ENCODE data around the gene SLC12A7. TPM values are rescaled to one million over a fixed set of nuclear protein-coding genes. Genes with fewer than 3 reads are reported as not detected.

SLC12A7 gene
- total RNA-seq, 1 donor from 2014 or later: 4.9 TPM

GRCh38 chr5:1033178-1033577 is 78.7 kb downstream of the SLC12A7 start:
- Mint-ChIP-seq H3K9me3 (ENCODE audit: low read depth) (no peaks in the 10 kb centered on the region), H3K27ac (ENCODE audit: unreplicated experiment) (no peak overlapping the region), H3K4me3 (ENCODE audit: unreplicated experiment) (no peak overlapping the region), H3K27me3 (ENCODE audit: low read depth) (peaks cover 29% of the 10 kb centered on the region), H3K36me3 (ENCODE audit: low read depth) (no peaks in the 10 kb centered on the region), H3K4me1 (ENCODE audit: low read depth) (no peaks in the 10 kb centered on the region)
- DNase-seq (ENCODE audit: low spot score): peak; percentile 81
- TF ChIP-seq, protein P1, sequence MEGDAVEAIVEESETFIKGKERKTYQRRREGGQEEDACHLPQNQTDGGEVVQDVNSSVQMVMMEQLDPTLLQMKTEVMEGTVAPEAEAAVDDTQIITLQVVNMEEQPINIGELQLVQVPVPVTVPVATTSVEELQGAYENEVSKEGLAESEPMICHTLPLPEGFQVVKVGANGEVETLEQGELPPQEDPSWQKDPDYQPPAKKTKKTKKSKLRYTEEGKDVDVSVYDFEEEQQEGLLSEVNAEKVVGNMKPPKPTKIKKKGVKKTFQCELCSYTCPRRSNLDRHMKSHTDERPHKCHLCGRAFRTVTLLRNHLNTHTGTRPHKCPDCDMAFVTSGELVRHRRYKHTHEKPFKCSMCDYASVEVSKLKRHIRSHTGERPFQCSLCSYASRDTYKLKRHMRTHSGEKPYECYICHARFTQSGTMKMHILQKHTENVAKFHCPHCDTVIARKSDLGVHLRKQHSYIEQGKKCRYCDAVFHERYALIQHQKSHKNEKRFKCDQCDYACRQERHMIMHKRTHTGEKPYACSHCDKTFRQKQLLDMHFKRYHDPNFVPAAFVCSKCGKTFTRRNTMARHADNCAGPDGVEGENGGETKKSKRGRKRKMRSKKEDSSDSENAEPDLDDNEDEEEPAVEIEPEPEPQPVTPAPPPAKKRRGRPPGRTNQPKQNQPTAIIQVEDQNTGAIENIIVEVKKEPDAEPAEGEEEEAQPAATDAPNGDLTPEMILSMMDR (IDR thresholded peaks at IDR 0.05): no peak

GRCh38 chr5:1032551-1033027 is 79.3 kb downstream of the SLC12A7 start:
- Mint-ChIP-seq H3K9me3 (ENCODE audit: low read depth) (no peaks in the 10 kb centered on the region), H3K4me1 (ENCODE audit: low read depth) (no peaks in the 10 kb centered on the region), H3K36me3 (ENCODE audit: low read depth) (no peaks in the 10 kb centered on the region), H3K4me3 (ENCODE audit: unreplicated experiment) (no peak overlapping the region), H3K27me3 (ENCODE audit: low read depth) (peaks cover 29% of the 10 kb centered on the region), H3K27ac (ENCODE audit: unreplicated experiment) (no peak overlapping the region)
- DNase-seq (ENCODE audit: low spot score): peak; percentile 76
- TF ChIP-seq, protein P1 (IDR thresholded peaks at IDR 0.05): no peak

- H3K4me3 Mint-ChIP-seq (ENCODE audit: unreplicated experiment): no peak overlapping the region
- H3K4me1 Mint-ChIP-seq (ENCODE audit: low read depth): no peaks in the 10 kb centered on the region
- DNase-seq (ENCODE audit: low spot score): peak; percentile 81
- no peaks in the 10 kb centered on the region for H3K9me3 Mint-ChIP-seq (ENCODE audit: low read depth)
- H3K27ac Mint-ChIP-seq (ENCODE audit: unreplicated experiment): no peak overlapping the region
- H3K27me3 Mint-ChIP-seq (ENCODE audit: low read depth): peaks cover 29% of the 10 kb centered on the region
- TF ChIP-seq, protein P1 (IDR thresholded peaks at IDR 0.05): no peak
- no peaks in the 10 kb centered on the region for H3K36me3 Mint-ChIP-seq (ENCODE audit: low read depth)
Measured at GRCh38 chr5:1032011-1032410, 79.9 kb downstream of the SLC12A7 start.

DNA sequence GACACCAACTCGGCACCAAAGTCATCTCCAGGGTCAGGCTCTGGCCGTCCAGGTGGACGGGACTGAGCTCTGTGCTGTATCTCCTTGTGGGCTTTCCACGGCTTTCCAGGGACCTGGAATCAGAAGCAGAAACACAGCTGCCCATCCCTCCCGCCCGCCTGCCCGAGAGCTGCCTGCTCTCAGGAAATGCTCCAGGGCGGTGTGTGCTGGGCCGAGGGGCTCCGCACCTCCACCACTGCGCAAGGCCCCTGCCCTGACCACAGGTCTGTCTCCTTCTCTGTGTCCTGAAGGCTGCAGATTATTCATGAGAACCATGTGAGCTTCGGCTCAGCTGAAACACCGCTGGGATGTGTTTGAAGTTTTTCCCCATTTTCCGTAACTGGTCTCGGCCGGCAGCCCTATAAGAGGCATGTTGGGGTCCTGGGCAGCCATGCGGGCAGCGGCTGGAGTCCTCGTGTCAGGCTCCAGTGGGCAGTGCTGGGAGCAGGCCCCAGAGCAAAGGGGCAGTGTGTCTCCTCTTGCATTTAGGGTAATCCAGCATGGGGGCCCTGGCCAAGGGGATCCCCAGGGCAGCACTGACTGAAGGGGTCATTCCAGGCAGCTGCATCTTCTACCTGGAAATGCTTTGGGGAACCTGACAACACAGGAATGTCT is 80.4 kb downstream of the SLC12A7 start:
- H3K27me3 Mint-ChIP-seq (ENCODE audit: low read depth): peaks cover 26% of the 10 kb centered on the region
- no peaks in the 10 kb centered on the region for H3K36me3 Mint-ChIP-seq (ENCODE audit: low read depth)
- H3K27ac Mint-ChIP-seq (ENCODE audit: unreplicated experiment): no peak overlapping the region
- TF ChIP-seq, protein P1 (IDR thresholded peaks at IDR 0.05): no peak
- H3K4me1 Mint-ChIP-seq (ENCODE audit: low read depth): no peaks in the 10 kb centered on the region
- DNase-seq (ENCODE audit: low spot score): peak; percentile 66
- H3K4me3 Mint-ChIP-seq (ENCODE audit: unreplicated experiment): no peak overlapping the region
- no peaks in the 10 kb centered on the region for H3K9me3 Mint-ChIP-seq (ENCODE audit: low read depth)

- peak; percentile 85 for DNase-seq (ENCODE audit: low spot score)
- TF ChIP-seq, protein P1 (IDR thresholded peaks at IDR 0.05): no peak
- Mint-ChIP-seq H3K4me1 (ENCODE audit: low read depth) (no peaks in the 10 kb centered on the region), H3K36me3 (ENCODE audit: low read depth) (no peaks in the 10 kb centered on the region), H3K27me3 (ENCODE audit: low read depth) (peaks cover 26% of the 10 kb centered on the region), H3K9me3 (ENCODE audit: low read depth) (no peaks in the 10 kb centered on the region), H3K27ac (ENCODE audit: unreplicated experiment) (no peak overlapping the region), H3K4me3 (ENCODE audit: unreplicated experiment) (no peak overlapping the region)
Measured at GRCh38 chr5:1030801-1031271, 81.0 kb downstream of the SLC12A7 start.

All from chondrocyte (in vitro differentiated cells).